Bronchial epithelial cell (primary cell): ENCODE measurements around the gene MYO10. TPM values are rescaled to one million over a fixed set of nuclear protein-coding genes. Genes with fewer than 3 reads are reported as not detected.

Experiments used
- DNase-seq: peaks from one replicate; pipeline ENCODE4 v3.0.0-alpha.2; 2010; ENCODE audit warnings: low read depth
- FAIRE-seq: peaks from 2 replicates; lab custom pipeline; 2011; peaks lifted over from hg19 to GRCh38; lab: Jason Lieb, UNC
- H3K27me3 ChIP-seq: 2 replicates; pipeline ENCODE4 v1.5.1; 2011; ENCODE audit warnings: low read length; ENCODE audit not compliant: control insufficient read depth, insufficient read depth
- H3K36me3 ChIP-seq: 2 replicates; pipeline ENCODE4 v1.5.1; 2011; ENCODE audit warnings: low read length; ENCODE audit not compliant: control insufficient read depth, insufficient read depth
- H3K4me3 ChIP-seq: 2 replicates; pipeline ENCODE4 v1.5.1; 2011; ENCODE audit warnings: mild to moderate bottlenecking, low read depth, low read length, control low read depth
- CTCF ChIP-seq: IDR thresholded peaks from 2 replicates; pipeline ENCODE4 v1.5.1; 2011; ENCODE audit warnings: mild to moderate bottlenecking, moderate library complexity, low read length, control low read depth, inconsistent platforms; ENCODE audit not compliant: insufficient read depth, severe bottlenecking
- total RNA-seq: library from RNA; depleted of rRNA; stranded (reverse); fragments of >200 nt; gene quantifications from 2 replicates; pipeline ENCODE4 v1.2.1, GENCODE V29; 2014

MYO10 gene
- total RNA-seq, 1 donor from 2014 or later: 39.5 TPM

- no peak for TF ChIP-seq CTCF
- FAIRE-seq: no peak
Measured at GRCh38 chr5:16797951-16798350, 138.1 kb downstream of the MYO10 start.

GRCh38 chr5:16794269-16794913, 141.7 kb downstream of the MYO10 start:
- DNase-seq (no peak), FAIRE-seq (no peak)
- Histone ChIP-seq H3K27me3 (no peaks in the 10 kb centered on the region), H3K36me3 (peaks cover 7% of the 10 kb centered on the region), H3K4me3 (no peak overlapping the region)
- no peak for TF ChIP-seq CTCF

More at GRCh38 chr5:16797951-16798350, 138.1 kb downstream of the MYO10 start:
- no peaks in the 10 kb centered on the region for H3K27me3 ChIP-seq
- peaks cover 3% of the 10 kb centered on the region for H3K36me3 ChIP-seq
- no peak for DNase-seq
- no peak overlapping the region for H3K4me3 ChIP-seq

GRCh38 chr5:16792598-16793275, 143.4 kb downstream of the MYO10 start:
- FAIRE-seq (no peak), DNase-seq (no peak)
- no peak for TF ChIP-seq CTCF
- no peak overlapping the region for H3K4me3 ChIP-seq
- no peaks in the 10 kb centered on the region for H3K27me3 ChIP-seq
- peaks cover 11% of the 10 kb centered on the region for H3K36me3 ChIP-seq

- Histone ChIP-seq H3K27me3 (no peaks in the 10 kb centered on the region), H3K36me3 (peaks cover 11% of the 10 kb centered on the region), H3K4me3 (no peak overlapping the region)
- TF ChIP-seq CTCF: no peak
- no peak for DNase-seq
- FAIRE-seq: no peak
Measured at GRCh38 chr5:16791904-16792597, 144.0 kb downstream of the MYO10 start.

- DNase-seq: peak; percentile 58
- H3K4me3 ChIP-seq: no peak overlapping the region
- no peaks in the 10 kb centered on the region for H3K27me3 ChIP-seq
- TF ChIP-seq CTCF: peak; percentile 38
- FAIRE-seq: no peak
- H3K36me3 ChIP-seq: peaks cover 11% of the 10 kb centered on the region
Measured at GRCh38 chr5:16791036-16791705, 144.9 kb downstream of the MYO10 start.
